WTC11 (cell line): Measurements from ENCODE around the gene SPP1. TPM values are rescaled to one million over a fixed set of nuclear protein-coding genes. Genes with fewer than 3 reads are reported as not detected.

ENCODE experiments used
- ATAC-seq: fragments of 200-7000 bp; cut with Tn5 transposase; 2 replicates; pipeline ENCODE4 v1.10.0; 2021; ENCODE audit warnings: mild to moderate bottlenecking, moderate library complexity
- CTCF ChIA-PET: fragments of 300-600 bp; sonication (Branson Sonifier 250); formaldehyde crosslinking; loops from one replicate; lab custom pipeline; 2021; ENCODE audit warnings: antibody characterized with exemption; lab: Charles Lee
- POLR2A ChIA-PET: fragments of 350-600 bp; sonication (Branson Sonifier 250); formaldehyde crosslinking; loops from one replicate; lab custom pipeline; 2021; ENCODE audit warnings: antibody characterized with exemption; lab: Charles Lee
- DNase-seq: peaks from one replicate; pipeline ENCODE4 v3.0.0; 2021; ENCODE audit warnings: low spot score
- H3K27ac Mint-ChIP-seq: 2 replicates; pipeline ENCODE4 v1.8.0; 2021; ENCODE audit warnings: mixed read lengths
- H3K27me3 Mint-ChIP-seq: 2 replicates; pipeline ENCODE4 v1.8.0; 2021; ENCODE audit warnings: low read depth, mild to moderate bottlenecking, moderate library complexity, mixed read lengths
- H3K36me3 Mint-ChIP-seq: 2 replicates; pipeline ENCODE4 v1.8.0; 2021; ENCODE audit warnings: mixed read lengths
- H3K4me1 Mint-ChIP-seq: 2 replicates; pipeline ENCODE4 v1.8.0; 2022; ENCODE audit warnings: mixed read lengths
- H3K4me3 Mint-ChIP-seq: 2 replicates; pipeline ENCODE4 v1.8.0; 2021; ENCODE audit warnings: mild to moderate bottlenecking, moderate library complexity, mixed read lengths
- H3K9me3 Mint-ChIP-seq: 2 replicates; pipeline ENCODE4 v1.8.0; 2021; ENCODE audit warnings: mixed read lengths
- AFF4 ChIP-seq: sonication (generic); formaldehyde crosslinking; IDR thresholded peaks from 2 replicates; pipeline ENCODE4 v1.8.1; 2023; ENCODE audit warnings: mild to moderate bottlenecking, missing genetic modification reagents, borderline replicate concordance
- ATF2 ChIP-seq: sonication (generic); formaldehyde crosslinking; IDR thresholded peaks from 2 replicates; pipeline ENCODE4 v1.8.1; 2022; ENCODE audit warnings: low read depth, missing genetic modification reagents, borderline replicate concordance
- CDX4 ChIP-seq: fragments of 250-450 bp; sonication (Bioruptor Pico); IDR thresholded peaks from 2 replicates; pipeline ENCODE4 v1.9.0; 2021; ENCODE audit warnings: moderate library complexity, mild to moderate bottlenecking, inconsistent platforms, borderline replicate concordance
- CREM ChIP-seq: sonication (generic); formaldehyde crosslinking; IDR thresholded peaks from 2 replicates; pipeline ENCODE4 v1.8.1; 2022; ENCODE audit warnings: mild to moderate bottlenecking, missing genetic modification reagents, moderate library complexity
- E2F5 ChIP-seq: sonication (generic); formaldehyde crosslinking; IDR thresholded peaks from 2 replicates; pipeline ENCODE4 v1.8.1; 2022; ENCODE audit warnings: mild to moderate bottlenecking, moderate library complexity, missing genetic modification reagents
- ETV6 ChIP-seq: sonication (generic); formaldehyde crosslinking; IDR thresholded peaks from 2 replicates; pipeline ENCODE4 v1.8.1; 2022; ENCODE audit warnings: mild to moderate bottlenecking, missing genetic modification reagents
- GRHL2 ChIP-seq: fragments of 250-450 bp; sonication (Bioruptor Pico); IDR thresholded peaks from 2 replicates; pipeline ENCODE4 v1.8.0; 2022; ENCODE audit warnings: mild to moderate bottlenecking, moderate library complexity; ENCODE audit not compliant: insufficient replicate concordance, severe bottlenecking
- IRF1 ChIP-seq: sonication (generic); formaldehyde crosslinking; IDR thresholded peaks from 2 replicates; pipeline ENCODE4 v1.8.0; 2023; ENCODE audit warnings: missing genetic modification reagents
- IRF2 ChIP-seq: sonication (generic); formaldehyde crosslinking; IDR thresholded peaks from 2 replicates; pipeline ENCODE4 v1.8.0; 2022; ENCODE audit warnings: low read depth, missing genetic modification reagents, borderline replicate concordance
- JAZF1 ChIP-seq: fragments of 250-450 bp; sonication (Bioruptor Pico); IDR thresholded peaks from 2 replicates; pipeline ENCODE4 v1.9.0; 2021; ENCODE audit warnings: moderate library complexity, mild to moderate bottlenecking, inconsistent platforms
- NR1H2 ChIP-seq: sonication (generic); formaldehyde crosslinking; IDR thresholded peaks from 2 replicates; pipeline ENCODE4 v1.9.0; 2021; ENCODE audit warnings: mild to moderate bottlenecking, moderate library complexity, missing genetic modification reagents
- OVOL2 ChIP-seq: fragments of 250-450 bp; sonication (Bioruptor Pico); IDR thresholded peaks from 2 replicates; pipeline ENCODE4 v1.9.0; 2021; ENCODE audit warnings: mild to moderate bottlenecking, borderline replicate concordance
- PRDM15 ChIP-seq: sonication (generic); formaldehyde crosslinking; IDR thresholded peaks from 2 replicates; pipeline ENCODE4 v1.8.0; 2022; ENCODE audit warnings: missing genetic modification reagents
- PREB ChIP-seq: sonication (generic); formaldehyde crosslinking; IDR thresholded peaks from 2 replicates; pipeline ENCODE4 v1.8.1; 2022; ENCODE audit warnings: mild to moderate bottlenecking, missing genetic modification reagents, moderate library complexity, borderline replicate concordance
- RELA ChIP-seq: sonication (generic); formaldehyde crosslinking; IDR thresholded peaks from 2 replicates; pipeline ENCODE4 v1.8.1; 2022; ENCODE audit warnings: missing genetic modification reagents, mild to moderate bottlenecking, borderline replicate concordance
- SOX15 ChIP-seq: fragments of 250-450 bp; sonication (Bioruptor Pico); IDR thresholded peaks from 2 replicates; pipeline ENCODE4 v1.9.0; 2021; ENCODE audit warnings: mild to moderate bottlenecking
- TP53 ChIP-seq: sonication (generic); formaldehyde crosslinking; IDR thresholded peaks from 2 replicates; pipeline ENCODE4 v1.8.1; 2023; ENCODE audit warnings: mild to moderate bottlenecking, missing genetic modification reagents
- ZNF121 ChIP-seq: sonication (generic); formaldehyde crosslinking; IDR thresholded peaks from 2 replicates; pipeline ENCODE4 v1.8.0; 2023; ENCODE audit warnings: missing genetic modification reagents
- ZNF138 ChIP-seq: sonication (generic); formaldehyde crosslinking; conservative IDR thresholded peaks from 2 replicates; pipeline ENCODE4 v1.8.1; 2022; ENCODE audit warnings: mild to moderate bottlenecking, moderate library complexity, missing genetic modification reagents
- ZNF263 ChIP-seq: sonication (generic); formaldehyde crosslinking; IDR thresholded peaks from 2 replicates; pipeline ENCODE4 v1.8.1; 2022; ENCODE audit warnings: low read depth, mild to moderate bottlenecking, moderate library complexity, missing genetic modification reagents
- ZNF416 ChIP-seq: fragments of 250-450 bp; sonication (Bioruptor Pico); IDR thresholded peaks from 2 replicates; pipeline ENCODE4 v1.9.0; 2021; ENCODE audit warnings: mild to moderate bottlenecking, inconsistent platforms
- total RNA-seq: library from RNA; stranded (reverse); gene quantifications from 3 replicates; pipeline ENCODE4 v1.2.3, GENCODE V29; 2021

The SPP1 gene
- total RNA-seq, 1 experiment from 2014 or later, result 56.6 TPM

GRCh38 chr4:87977521-87978278, 2.2 kb downstream of the SPP1 start:
- H3K4me1 Mint-ChIP-seq, result peaks cover 37% of the 10 kb centered on the region
- ATAC-seq, result no peak
- CTCF ChIA-PET, result interaction anchor here (1.0 to 2.0 kb wide), 5 partner anchors 8 to 234 kb away, joined by 3 to 8 read pairs (median 4); no protein-coding TSS in a partner anchor
- no peaks in the 10 kb centered on the region for H3K9me3 Mint-ChIP-seq
- TF ChIP-seq IRF2 (no peak), JAZF1 (CRISPR knock-in tag) (no peak), ETV6 (CRISPR knock-in tag) (no peak), ATF2 (CRISPR knock-in tag) (no peak), ZNF263 (no peak), ZNF121 (CRISPR knock-in tag) (no peak), PREB (CRISPR knock-in tag) (no peak), SOX15 (no peak), NR1H2 (CRISPR knock-in tag) (no peak), IRF1 (no peak), CDX4 (CRISPR knock-in tag) (no peak), TP53 (CRISPR knock-in tag) (no peak), AFF4 (no peak), OVOL2 (no peak), ZNF416 (no peak)
- TF ChIP-seq, all 79 proteins: peak for 0
- Mint-ChIP-seq H3K36me3 (peaks cover 7% of the 10 kb centered on the region; the same call in 1 of the 2 replicates), H3K27ac (no peak overlapping the region), H3K27me3 (no peaks in the 10 kb centered on the region), H3K4me3 (no peak overlapping the region)
- POLR2A ChIA-PET, result no interaction called here
- no peak for DNase-seq

GRCh38 chr4:87978681-87979080, 3.2 kb downstream of the SPP1 start:
- ATAC-seq (no peak), DNase-seq (no peak)
- H3K4me1 Mint-ChIP-seq, result peaks cover 28% of the 10 kb centered on the region
- H3K9me3 Mint-ChIP-seq, result no peaks in the 10 kb centered on the region
- CTCF ChIA-PET, result interaction anchor here (0.6 to 2.0 kb wide), 7 partner anchors 13 to 615 kb away, joined by 3 to 8 read pairs (median 4); no protein-coding TSS in a partner anchor
- H3K27me3 Mint-ChIP-seq, result no peaks in the 10 kb centered on the region
- no peak overlapping the region for H3K4me3 Mint-ChIP-seq
- 0 out of 2 replicates have a peak overlapping the region, but pooled peaks have one; percentile 41 for H3K27ac Mint-ChIP-seq
- POLR2A ChIA-PET, result interaction anchor here (0.7 kb wide), 1 partner anchor 57 kb away, joined by 8 read pairs; no protein-coding TSS in a partner anchor
- H3K36me3 Mint-ChIP-seq, result peaks cover 7% of the 10 kb centered on the region; the same call in 1 of the 2 replicates
- no peak for TF ChIP-seq ZNF121 (CRISPR knock-in tag)
- no peak for TF ChIP-seq E2F5 (CRISPR knock-in tag)
- no peak for TF ChIP-seq ZNF138 (CRISPR knock-in tag)
- TF ChIP-seq PRDM15 (CRISPR knock-in tag), result no peak
- no peak for TF ChIP-seq CREM (CRISPR knock-in tag)
- no peak for TF ChIP-seq RELA
- TF ChIP-seq GRHL2 (CRISPR knock-in tag), result no peak
